SU-DHL-6 (cell line): ENCODE measurements around the gene IL1RL2.

Experiments used
- H2AFZ ChIP-seq: fragments of 200-600 bp; sonication (generic); 2 replicates; pipeline ENCODE4 v1.6.1; 2014; ENCODE audit warnings: low read depth, mild to moderate bottlenecking, moderate library complexity, mixed read lengths, antibody characterized with exemption, low read length; ENCODE audit not compliant: severe bottlenecking
- H3F3A ChIP-seq: fragments of 200-600 bp; shearing (Covaris generic); 2 replicates; pipeline ENCODE4 v1.6.0; 2016; ENCODE audit warnings: antibody characterized with exemption, mild to moderate bottlenecking; ENCODE audit not compliant: insufficient read depth
- H3K27ac ChIP-seq: fragments of 200-600 bp; sonication (generic); 2 replicates; pipeline ENCODE4 v1.5.1; 2016; ENCODE audit warnings: low read depth, mild to moderate bottlenecking, low read length, moderate library complexity, mixed read lengths
- H3K27me3 ChIP-seq: fragments of 200-600 bp; sonication (generic), shearing (Covaris generic); 2 replicates; pipeline ENCODE4 v1.6.0; 2014; ENCODE audit warnings: mild to moderate bottlenecking, low read length
- H3K36me3 ChIP-seq: fragments of 200-600 bp; sonication (generic); 2 replicates; pipeline ENCODE4 v1.6.1; 2014; ENCODE audit warnings: mild to moderate bottlenecking, low read length, mixed read lengths
- H3K4me2 ChIP-seq: fragments of 300-600, 200-600 bp; shearing (Covaris generic), sonication (generic); 2 replicates; pipeline ENCODE4 v1.6.0; 2014; ENCODE audit warnings: low read length, low read depth, mild to moderate bottlenecking; ENCODE audit not compliant: poor library complexity, severe bottlenecking
- H3K4me3 ChIP-seq: fragments of 200-600 bp; sonication (generic); 2 replicates; pipeline ENCODE4 v1.5.1; 2014; ENCODE audit warnings: antibody characterized with exemption, low read length, mild to moderate bottlenecking, mixed read lengths; ENCODE audit not compliant: insufficient read depth, poor library complexity, severe bottlenecking
- H3K79me2 ChIP-seq: fragments of 200-600 bp; sonication (generic); 2 replicates; pipeline ENCODE4 v1.6.1; 2014; ENCODE audit warnings: mild to moderate bottlenecking, low read length, moderate library complexity; ENCODE audit not compliant: insufficient read depth
- H3K9ac ChIP-seq: fragments of 200-600 bp; sonication (generic); 2 replicates; pipeline ENCODE4 v1.7.0; 2014; ENCODE audit warnings: mild to moderate bottlenecking, low read length
- H3K9me2 ChIP-seq: fragments of 200-600 bp; sonication (generic); replicated peaks from 2 replicates; pipeline ENCODE4 v1.6.1; 2014; ENCODE audit warnings: low read length; ENCODE audit not compliant: insufficient read depth
- H3K9me3 ChIP-seq: fragments of 200-600 bp; sonication (generic); 2 replicates; pipeline ENCODE4 v1.6.1; 2014; ENCODE audit warnings: low read length, mixed read lengths; ENCODE audit not compliant: insufficient read depth
- H4K20me1 ChIP-seq: fragments of 200-600 bp; sonication (generic); 2 replicates; pipeline ENCODE4 v1.6.1; 2014; ENCODE audit warnings: low read depth, mild to moderate bottlenecking, antibody characterized with exemption, low read length, moderate library complexity, mixed read lengths
- EZH2phosphoT487 ChIP-seq: fragments of 200-600 bp; sonication (generic), shearing (Covaris generic); conservative IDR thresholded peaks from 2 replicates; pipeline ENCODE4 v1.6.1; 2018; ENCODE audit warnings: mild to moderate bottlenecking, antibody characterized with exemption, low read length, moderate library complexity, mixed read lengths
- TF ChIP-seq, protein P1 (sequence below): fragments of 200-600 bp; sonication (generic); IDR thresholded peaks from one replicate; pipeline ENCODE4 v1.5.1; 2017; ENCODE audit warnings: antibody characterized with exemption, mild to moderate bottlenecking, low read length, moderate library complexity; ENCODE audit not compliant: insufficient read depth, poor library complexity, severe bottlenecking

The IL1RL2 gene

GRCh38 chr2:102141970-102142828 is 44.6 kb upstream of the IL1RL2 start, which contains the start of gene IL1R1:
Gene IL1R1 (plus strand): TSS chr2:102142746. CDS start chr2:102157725, 14,979 bp downstream.
- H3K27me3 ChIP-seq, result no peaks in the 10 kb centered on the region
- no peaks in the 10 kb centered on the region for H3K79me2 ChIP-seq
- no peak within 1 kb of the TSS for H2AFZ ChIP-seq
- H3K36me3 ChIP-seq, result no peaks in the 10 kb centered on the region
- peaks cover 7% of the 10 kb centered on the region; the same call in 1 of the 2 replicates for H3K9me3 ChIP-seq
- no peaks in the 10 kb centered on the region for H3K9me2 ChIP-seq
- no peak within 1 kb of the TSS for H3K4me2 ChIP-seq
- H3F3A ChIP-seq, result no peaks in the 10 kb centered on the region
- no peak within 1 kb of the TSS for H3K9ac ChIP-seq
- H3K27ac ChIP-seq, result no peak within 1 kb of the TSS
- H4K20me1 ChIP-seq, result no peaks in the 10 kb centered on the region
- H3K4me3 ChIP-seq, result no peak within 1 kb of the TSS
- TF ChIP-seq, protein P1, sequence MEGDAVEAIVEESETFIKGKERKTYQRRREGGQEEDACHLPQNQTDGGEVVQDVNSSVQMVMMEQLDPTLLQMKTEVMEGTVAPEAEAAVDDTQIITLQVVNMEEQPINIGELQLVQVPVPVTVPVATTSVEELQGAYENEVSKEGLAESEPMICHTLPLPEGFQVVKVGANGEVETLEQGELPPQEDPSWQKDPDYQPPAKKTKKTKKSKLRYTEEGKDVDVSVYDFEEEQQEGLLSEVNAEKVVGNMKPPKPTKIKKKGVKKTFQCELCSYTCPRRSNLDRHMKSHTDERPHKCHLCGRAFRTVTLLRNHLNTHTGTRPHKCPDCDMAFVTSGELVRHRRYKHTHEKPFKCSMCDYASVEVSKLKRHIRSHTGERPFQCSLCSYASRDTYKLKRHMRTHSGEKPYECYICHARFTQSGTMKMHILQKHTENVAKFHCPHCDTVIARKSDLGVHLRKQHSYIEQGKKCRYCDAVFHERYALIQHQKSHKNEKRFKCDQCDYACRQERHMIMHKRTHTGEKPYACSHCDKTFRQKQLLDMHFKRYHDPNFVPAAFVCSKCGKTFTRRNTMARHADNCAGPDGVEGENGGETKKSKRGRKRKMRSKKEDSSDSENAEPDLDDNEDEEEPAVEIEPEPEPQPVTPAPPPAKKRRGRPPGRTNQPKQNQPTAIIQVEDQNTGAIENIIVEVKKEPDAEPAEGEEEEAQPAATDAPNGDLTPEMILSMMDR, result no peak
- TF ChIP-seq EZH2phosphoT487, result no peak

DNA sequence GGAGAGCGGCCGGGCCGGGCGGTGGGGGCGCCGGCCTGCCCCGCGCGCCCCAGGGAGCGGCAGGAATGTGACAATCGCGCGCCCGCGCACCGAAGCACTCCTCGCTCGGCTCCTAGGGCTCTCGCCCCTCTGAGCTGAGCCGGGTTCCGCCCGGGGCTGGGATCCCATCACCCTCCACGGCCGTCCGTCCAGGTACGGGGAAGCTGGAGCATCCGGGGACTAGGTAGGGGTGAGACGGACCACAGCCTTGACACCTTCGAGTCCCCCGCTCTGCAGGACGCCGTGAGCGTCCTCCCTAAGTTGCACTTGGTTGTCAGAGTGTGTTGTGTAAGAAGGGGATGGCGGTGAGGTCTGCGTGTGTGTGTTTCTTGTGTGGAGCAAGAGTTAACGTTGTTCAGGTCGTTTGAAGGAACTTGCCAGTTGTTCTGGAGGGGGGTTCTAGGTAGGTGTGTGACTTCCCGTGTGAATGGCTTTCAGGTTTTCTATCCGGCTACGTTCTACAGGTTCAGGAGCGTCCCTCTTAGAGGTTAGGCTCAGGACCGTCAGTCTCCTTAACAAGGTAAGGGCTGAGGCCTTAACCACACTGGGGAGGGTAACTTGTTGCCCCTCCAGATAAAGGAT is 43.9 kb upstream of the IL1RL2 start:
- Histone ChIP-seq H3K9ac (no peak overlapping the region), H3K79me2 (no peaks in the 10 kb centered on the region), H3K4me2 (no peak overlapping the region), H3K27me3 (no peaks in the 10 kb centered on the region), H3K36me3 (no peaks in the 10 kb centered on the region), H2AFZ (no peak overlapping the region), H3K9me2 (no peaks in the 10 kb centered on the region), H3K9me3 (peaks cover 7% of the 10 kb centered on the region; the same call in 1 of the 2 replicates), H3K4me3 (no peak overlapping the region), H3K27ac (no peak overlapping the region), H3F3A (no peaks in the 10 kb centered on the region), H4K20me1 (no peaks in the 10 kb centered on the region)
- TF ChIP-seq, protein P1, result no peak
- no peak for TF ChIP-seq EZH2phosphoT487

- Histone ChIP-seq H3K36me3 (no peaks in the 10 kb centered on the region), H3F3A (no peaks in the 10 kb centered on the region), H3K9ac (no peak overlapping the region), H2AFZ (no peak overlapping the region), H3K9me3 (peaks cover 7% of the 10 kb centered on the region; the same call in 1 of the 2 replicates), H3K9me2 (no peaks in the 10 kb centered on the region), H3K4me3 (no peak overlapping the region), H3K79me2 (no peaks in the 10 kb centered on the region), H4K20me1 (no peaks in the 10 kb centered on the region), H3K27ac (no peak overlapping the region), H3K27me3 (no peaks in the 10 kb centered on the region), H3K4me2 (no peak overlapping the region)
- TF ChIP-seq, protein P1, result no peak
- TF ChIP-seq EZH2phosphoT487, result no peak
These were observed 43.3 kb upstream of the IL1RL2 start for GRCh38 chr2:102143450-102143985.
